ENCODE measurements around the gene BRSK2.
"Not testable (repeated sequence)": the region's sequence is repeated elsewhere in the genome, so short reads cannot be mapped to it uniquely, and the experiment has no call there.

The BRSK2 gene

GRCh38 chr11:1354125-1354938, 35.4 kb upstream of the BRSK2 start:
- no peak for DNase-seq (ENCODE audit: low spot score)

- no peak for DNase-seq (ENCODE audit: low spot score)
These were observed 33.7 kb upstream of the BRSK2 start for GRCh38 chr11:1356007-1356435.

DNA sequence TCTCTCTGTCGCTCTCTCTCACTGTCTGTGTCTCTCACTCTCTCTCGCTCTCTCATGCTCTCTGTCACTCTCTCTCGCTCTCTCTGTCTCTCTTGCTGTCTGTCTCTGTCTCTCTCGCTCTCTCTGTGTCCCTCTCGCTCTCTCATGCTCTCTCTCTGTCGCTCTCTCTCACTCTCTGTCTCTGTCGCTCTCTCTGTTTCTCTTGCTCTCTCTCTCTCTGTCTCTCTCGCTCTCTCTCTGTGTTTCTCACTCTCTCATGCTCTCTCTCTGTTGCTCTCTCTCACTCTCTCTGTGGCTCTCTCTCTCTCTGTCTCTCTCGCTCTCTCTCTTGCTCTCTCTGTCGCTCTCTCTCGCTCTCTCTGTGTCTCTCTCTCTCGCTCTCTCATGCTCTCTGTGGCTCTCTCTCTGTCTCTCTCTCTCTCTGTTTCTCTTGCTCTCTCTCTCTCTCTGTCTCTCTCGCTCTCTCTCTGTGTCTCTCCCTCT, 33.2 kb upstream of the BRSK2 start:
- no peak for DNase-seq (ENCODE audit: low spot score)

DNA sequence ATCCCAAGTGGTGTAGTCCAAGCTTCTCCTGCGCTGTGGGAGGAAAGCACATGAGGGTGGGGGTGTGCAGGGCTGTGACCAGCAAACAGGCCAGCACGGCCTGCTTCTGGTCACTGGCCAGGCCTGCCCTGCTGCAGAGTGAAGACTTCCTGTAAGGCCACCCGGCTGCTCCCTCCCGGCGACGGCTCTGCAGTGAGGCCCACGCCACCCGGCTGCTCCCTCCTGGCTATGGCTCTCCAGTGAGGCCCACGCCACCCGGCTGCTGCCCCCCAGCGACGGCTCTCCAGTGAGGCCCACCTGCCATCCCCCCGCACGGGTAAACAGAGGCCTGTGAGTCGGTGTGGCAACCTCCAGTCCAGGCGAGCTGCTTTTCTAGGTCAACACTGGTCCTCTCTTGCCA, 31.4 kb upstream of the BRSK2 start:
- no peak for DNase-seq (ENCODE audit: low spot score)

GRCh38 chr11:1358931-1359330, 30.8 kb upstream of the BRSK2 start:
- DNase-seq (ENCODE audit: low spot score) = not testable (repeated sequence)

- DNase-seq (ENCODE audit: low spot score) = no peak
These were observed 30.2 kb upstream of the BRSK2 start for GRCh38 chr11:1359556-1359955.

GRCh38 chr11:1360181-1360834, 29.4 kb upstream of the BRSK2 start:
- no peak for DNase-seq (ENCODE audit: low spot score)

GRCh38 chr11:1360835-1361357, 28.8 kb upstream of the BRSK2 start:
- no peak for DNase-seq (ENCODE audit: low spot score)

DNA sequence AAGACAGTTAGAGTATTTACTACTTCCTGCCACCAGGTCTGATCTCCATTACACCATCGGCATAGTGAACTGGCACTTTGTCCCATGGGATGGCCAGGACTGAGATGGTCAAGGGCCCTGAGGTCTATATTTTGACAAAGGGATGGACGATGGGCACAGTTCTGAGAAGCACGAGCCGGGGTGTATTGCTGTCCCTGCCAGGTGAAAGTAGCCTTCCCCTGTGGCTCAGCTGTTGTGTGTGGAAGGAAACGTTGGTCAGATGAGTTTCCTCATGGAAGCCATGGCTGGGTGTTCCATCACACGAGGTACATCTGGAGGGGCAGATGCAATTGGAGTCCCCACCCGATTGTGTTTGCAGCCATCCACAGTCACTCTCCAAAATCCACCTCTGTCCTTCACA, 27.9 kb upstream of the BRSK2 start:
- DNase-seq (ENCODE audit: low spot score) = no peak

- no peak for DNase-seq (ENCODE audit: low spot score)
These were observed 22.0 kb upstream of the BRSK2 start for GRCh38 chr11:1367721-1368120.

DNA sequence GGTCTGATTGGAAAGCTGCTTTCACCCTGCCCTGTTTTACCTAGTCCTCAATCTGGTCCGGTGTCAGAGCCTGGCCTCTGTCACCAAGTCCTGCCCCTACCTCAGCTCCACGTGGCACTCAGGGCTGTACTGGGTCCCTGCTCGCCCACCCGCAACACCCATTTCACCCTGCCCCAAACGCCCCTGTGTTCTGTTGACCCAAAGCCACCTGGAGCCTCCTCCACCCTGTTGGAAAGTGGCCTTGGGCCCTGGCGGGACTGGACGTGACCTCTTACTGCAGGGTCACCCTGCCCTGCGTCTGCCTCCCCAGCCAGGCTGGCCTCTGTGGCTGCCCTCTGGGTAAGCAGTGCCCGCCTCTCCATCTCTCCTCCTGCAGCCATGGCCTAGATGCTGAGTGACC, 21.5 kb upstream of the BRSK2 start:
- DNase-seq (ENCODE audit: low spot score) = no peak

DNA sequence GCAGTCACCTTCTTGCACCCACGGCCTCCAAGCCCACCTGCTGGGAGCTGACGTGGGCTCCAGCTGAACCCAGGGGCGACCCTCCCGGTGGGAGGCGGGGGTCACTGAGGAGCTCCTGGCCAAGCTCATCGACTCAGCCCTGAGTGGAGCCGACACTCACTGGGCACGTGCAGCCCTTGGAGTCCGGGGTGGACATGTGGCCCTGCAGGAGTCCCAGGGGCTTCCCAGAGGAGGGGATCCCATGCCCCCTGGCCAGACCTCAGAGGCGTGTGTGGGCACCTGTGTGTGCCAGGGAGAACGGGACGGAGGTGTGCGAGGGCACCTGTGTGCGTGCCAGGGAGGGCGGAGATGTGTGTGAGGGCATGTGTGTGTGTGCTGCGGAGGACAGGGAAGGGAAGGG, 20.8 kb upstream of the BRSK2 start:
- DNase-seq (ENCODE audit: low spot score) = no peak

DNA sequence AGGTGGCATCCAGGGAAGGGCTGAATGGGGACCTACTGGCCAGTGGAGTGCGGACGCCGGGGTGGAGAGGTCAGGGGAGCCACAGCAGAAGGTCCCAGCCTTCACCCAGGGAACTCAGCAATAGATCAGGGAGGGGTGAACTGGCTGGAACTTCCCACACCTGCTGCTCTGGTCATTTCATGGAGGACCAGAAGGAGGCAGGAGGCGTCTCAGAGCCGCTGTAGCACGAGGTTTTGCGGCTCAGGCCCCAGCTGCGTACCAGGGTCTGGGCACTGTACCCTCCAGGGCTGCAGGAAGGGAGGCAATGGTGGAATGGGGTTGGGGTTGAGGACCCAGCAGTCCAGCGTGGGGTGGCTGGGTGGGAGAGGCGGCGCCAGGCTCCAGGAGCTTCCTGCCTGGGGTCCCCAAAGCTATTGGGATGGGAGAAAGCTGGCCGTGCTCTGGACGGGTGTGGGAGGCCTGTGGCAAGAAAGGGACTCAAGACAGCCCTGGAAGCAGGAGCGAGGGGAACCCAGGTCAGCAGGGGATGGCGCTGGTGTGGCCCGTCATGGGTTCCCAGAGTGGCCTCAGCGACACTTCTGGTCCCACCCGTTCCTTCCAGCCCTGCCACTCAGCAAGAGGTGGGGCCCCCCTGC, 20.2 kb upstream of the BRSK2 start:
- no peak for DNase-seq (ENCODE audit: low spot score)

GRCh38 chr11:1370186-1371025, 19.3 kb upstream of the BRSK2 start:
- DNase-seq (ENCODE audit: low spot score) = no peak

GRCh38 chr11:1371026-1371325, 18.8 kb upstream of the BRSK2 start:
- DNase-seq (ENCODE audit: low spot score) = no peak

- DNase-seq (ENCODE audit: low spot score) = no peak
These were observed 18.4 kb upstream of the BRSK2 start for GRCh38 chr11:1371377-1371776.

DNA sequence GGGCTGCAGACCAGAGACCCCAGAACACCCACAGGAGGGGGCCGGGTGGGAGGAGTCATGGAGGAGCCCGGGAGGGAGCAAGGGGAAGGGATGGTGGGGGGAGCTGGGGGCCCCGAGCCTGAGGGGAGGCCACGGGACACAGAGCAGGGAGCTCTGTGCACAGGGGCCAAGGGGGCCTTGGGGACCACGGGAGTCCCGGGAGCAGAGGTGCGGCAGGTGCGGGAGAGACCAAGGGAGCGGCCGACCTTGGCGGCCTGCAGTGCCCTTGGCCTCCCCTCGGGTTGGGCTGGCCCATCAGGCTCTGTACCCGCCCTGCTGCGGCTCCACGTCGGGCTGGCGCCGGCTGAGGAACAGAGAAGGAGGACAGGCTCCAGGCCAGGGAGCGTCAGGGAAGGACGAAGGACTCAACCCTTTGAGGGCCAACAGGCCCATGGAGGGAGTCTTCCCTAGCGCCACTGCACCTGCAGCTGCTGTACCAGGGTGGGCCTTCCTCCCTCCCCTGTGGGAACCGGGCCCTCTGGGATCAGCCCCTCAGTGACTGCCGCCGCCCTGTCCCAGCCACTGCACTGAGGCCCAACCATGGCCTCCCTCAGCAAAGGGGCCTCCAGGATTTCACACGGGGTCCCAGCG, 17.8 kb upstream of the BRSK2 start:
- no peak for DNase-seq (ENCODE audit: low spot score)

GRCh38 chr11:1372660-1373059, 17.1 kb upstream of the BRSK2 start:
- no peak for DNase-seq (ENCODE audit: low spot score)

- DNase-seq (ENCODE audit: low spot score) = no peak
These were observed 16.1 kb upstream of the BRSK2 start for GRCh38 chr11:1373536-1374214.

DNA sequence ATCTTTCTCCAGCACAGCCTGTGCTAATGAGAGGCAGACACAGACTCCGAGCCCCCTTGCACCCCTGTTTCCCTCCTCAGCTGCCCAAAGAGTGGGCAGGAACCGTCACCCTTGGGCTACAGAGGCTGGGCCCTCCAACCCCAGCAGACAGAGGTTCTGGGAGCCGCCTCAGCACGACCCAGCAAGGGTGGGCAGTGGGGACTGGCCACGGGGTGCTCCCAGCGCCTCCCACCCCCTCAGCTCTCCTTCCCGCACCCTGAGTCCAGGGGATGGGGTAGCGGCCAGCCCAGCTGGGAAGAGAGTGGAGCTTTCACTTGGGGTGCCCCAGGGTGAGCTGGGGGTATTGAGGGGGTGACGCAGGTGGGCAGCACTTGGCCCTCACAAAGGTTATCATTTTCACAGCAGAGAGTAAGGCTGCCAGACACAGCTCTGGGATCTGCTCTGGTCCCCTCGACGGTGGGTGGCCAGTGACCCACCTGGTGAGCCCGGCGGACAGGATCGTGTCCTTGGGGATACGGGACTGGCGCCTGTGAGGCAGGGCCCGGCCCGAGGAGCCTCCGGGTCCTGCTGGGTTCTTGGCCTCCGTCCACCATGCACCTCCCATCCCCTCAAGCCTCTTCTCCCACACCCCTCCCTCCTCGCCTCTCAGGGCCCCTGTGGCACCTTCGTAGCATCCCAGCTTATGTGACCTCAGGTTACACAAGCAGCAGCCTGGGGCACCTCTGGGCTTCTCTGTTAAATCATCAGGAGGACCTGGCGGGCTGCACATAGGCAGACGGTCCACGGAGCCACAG, 14.4 kb upstream of the BRSK2 start:
- DNase-seq (ENCODE audit: low spot score) = no peak

Measured in pons (tissue), 1 donor.